SK-N-SH treated with all-trans-retinoic acid at 6 μM for 48 hours (cell line): ENCODE results near the gene C12orf60.

ENCODE experiments used
- ATAC-seq: fragments of 200-7000 bp; cut with Tn5 transposase; 3 replicates; pipeline ENCODE4 v1.9.1; 2020; ENCODE audit warnings: mild to moderate bottlenecking, moderate library complexity
- ARNTL ChIP-seq: fragments of 450-650 bp; formaldehyde crosslinking; IDR thresholded peaks from 2 replicates; pipeline ENCODE4 v1.5.0; 2020; ENCODE audit warnings: low read depth, mild to moderate bottlenecking, moderate library complexity, borderline replicate concordance
- BACH2 ChIP-seq: fragments of 250-450 bp; sonication (Bioruptor Pico); IDR thresholded peaks from 2 replicates; pipeline ENCODE4 v1.9.0; 2021; ENCODE audit warnings: mild to moderate bottlenecking, borderline replicate concordance
- CSDC2 ChIP-seq: fragments of 250-450 bp; sonication (Bioruptor Pico); IDR thresholded peaks from 2 replicates; pipeline ENCODE4 v1.5.0; 2020; ENCODE audit warnings: mild to moderate bottlenecking, moderate library complexity
- ESRRG ChIP-seq: fragments of 250-450 bp; sonication (Bioruptor Pico); IDR thresholded peaks from 2 replicates; pipeline ENCODE4 v1.6.1; 2021; ENCODE audit warnings: mild to moderate bottlenecking
- ISL1 ChIP-seq: fragments of 250-450 bp; sonication (Bioruptor Pico); IDR thresholded peaks from 2 replicates; pipeline ENCODE4 v2.1.2; 2022; ENCODE audit warnings: mild to moderate bottlenecking, moderate library complexity
- OSR1 ChIP-seq: fragments of 250-450 bp; sonication (Bioruptor Pico); IDR thresholded peaks from 2 replicates; pipeline ENCODE4 v1.8.0; 2022; ENCODE audit warnings: moderate library complexity, mild to moderate bottlenecking, inconsistent platforms
- PPARA ChIP-seq: fragments of 250-450 bp; sonication (Bioruptor Pico); IDR thresholded peaks from 2 replicates; pipeline ENCODE4 v1.5.0; 2020; ENCODE audit warnings: mild to moderate bottlenecking, borderline replicate concordance
- RARB ChIP-seq: fragments of 250-450 bp; sonication (Bioruptor Pico); IDR thresholded peaks from 2 replicates; pipeline ENCODE4 v1.8.0; 2021; ENCODE audit warnings: mild to moderate bottlenecking, moderate library complexity
- SNAI2 ChIP-seq: fragments of 250-450 bp; sonication (Bioruptor Pico); IDR thresholded peaks from 2 replicates; pipeline ENCODE4 v1.5.0; 2020; ENCODE audit warnings: mild to moderate bottlenecking, moderate library complexity
- TCF4 ChIP-seq: fragments of 250-450 bp; sonication (Bioruptor Pico); IDR thresholded peaks from 2 replicates; pipeline ENCODE4 v1.8.0; 2021; ENCODE audit warnings: mild to moderate bottlenecking, moderate library complexity, borderline replicate concordance
- TOX ChIP-seq: fragments of 250-450 bp; sonication (Bioruptor Pico); IDR thresholded peaks from 2 replicates; pipeline ENCODE4 v1.8.0; 2021; ENCODE audit warnings: mild to moderate bottlenecking, moderate library complexity, borderline replicate concordance
- ZC3H10 ChIP-seq: fragments of 250-450 bp; sonication (Bioruptor Pico); IDR thresholded peaks from 2 replicates; pipeline ENCODE4 v1.5.1; 2021; ENCODE audit warnings: mild to moderate bottlenecking, moderate library complexity
- ZFP3 ChIP-seq: fragments of 250-450 bp; sonication (Bioruptor Pico); IDR thresholded peaks from 2 replicates; pipeline ENCODE4 v1.5.0; 2020; ENCODE audit warnings: mild to moderate bottlenecking, moderate library complexity
- ZFP30 ChIP-seq: fragments of 450-650 bp; formaldehyde crosslinking; IDR thresholded peaks from 2 replicates; pipeline ENCODE4 v1.5.0; 2022; ENCODE audit warnings: mild to moderate bottlenecking, moderate library complexity
- ZNF565 ChIP-seq: fragments of 450-650 bp; formaldehyde crosslinking; conservative IDR thresholded peaks from 2 replicates; pipeline ENCODE4 v1.5.0; 2020; ENCODE audit warnings: low read depth, mild to moderate bottlenecking, moderate library complexity
- ZNF70 ChIP-seq: fragments of 450-650 bp; formaldehyde crosslinking; IDR thresholded peaks from 2 replicates; pipeline ENCODE4 v1.5.0; 2020; ENCODE audit warnings: mild to moderate bottlenecking, moderate library complexity
- ZNF8 ChIP-seq: fragments of 450-650 bp; formaldehyde crosslinking; IDR thresholded peaks from 2 replicates; pipeline ENCODE4 v1.5.0; 2020; ENCODE audit warnings: mild to moderate bottlenecking, moderate library complexity
- TF ChIP-seq, protein P1 (sequence below): fragments of 250-450 bp; sonication (Bioruptor Pico); IDR thresholded peaks from 2 replicates; pipeline ENCODE4 v1.8.0; 2020; ENCODE audit warnings: mild to moderate bottlenecking, moderate library complexity, borderline replicate concordance
- TF ChIP-seq, protein P2 (sequence below): fragments of 250-450 bp; sonication (Bioruptor Pico); IDR thresholded peaks from 2 replicates; pipeline ENCODE4 v1.8.0; 2021; ENCODE audit warnings: low read depth, mild to moderate bottlenecking, moderate library complexity, borderline replicate concordance
- TF ChIP-seq, protein P3 (sequence below): fragments of 250-450 bp; sonication (Bioruptor Pico); IDR thresholded peaks from 2 replicates; pipeline ENCODE4 v1.5.0; 2020; ENCODE audit warnings: mild to moderate bottlenecking, moderate library complexity
- TF ChIP-seq, protein P4 (sequence below): fragments of 250-450 bp; sonication (Bioruptor Pico); IDR thresholded peaks from 2 replicates; pipeline ENCODE4 v1.5.1; 2021; ENCODE audit warnings: mild to moderate bottlenecking, moderate library complexity
- TF ChIP-seq, protein P5 (sequence below): fragments of 250-450 bp; sonication (Bioruptor Pico); IDR thresholded peaks from 2 replicates; pipeline ENCODE4 v1.5.1; 2020; ENCODE audit warnings: low read depth, mild to moderate bottlenecking, moderate library complexity

C12orf60 gene

DNA sequence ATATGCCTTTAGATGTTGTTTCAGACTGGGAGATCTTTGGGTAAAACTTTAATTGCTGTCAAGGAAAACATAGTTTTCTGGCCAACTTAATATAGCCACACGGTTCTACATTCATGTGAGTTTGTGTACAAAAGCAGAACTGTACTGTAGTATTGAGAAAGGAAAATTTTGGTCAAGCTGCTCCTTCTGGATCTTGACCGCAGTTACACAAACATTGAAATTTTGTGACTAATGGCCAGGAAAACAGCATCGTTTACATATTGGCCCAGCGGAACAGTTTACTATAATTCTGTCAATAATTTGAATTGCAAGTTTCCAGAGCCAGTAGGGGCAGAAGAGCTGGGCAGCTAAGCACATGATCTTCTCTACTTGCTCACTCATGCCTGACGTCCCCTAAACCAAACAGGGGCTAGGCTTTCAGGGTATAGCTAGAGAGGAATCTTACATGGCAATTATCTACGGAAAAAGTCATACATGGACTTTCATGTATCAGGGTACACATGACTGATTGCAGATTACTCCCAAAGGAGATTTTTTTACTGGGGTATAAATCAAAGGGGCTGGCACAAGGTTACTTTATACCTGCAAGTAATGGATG lies 51.2 kb downstream of the C12orf60 start:
- TF ChIP-seq, protein P1, sequence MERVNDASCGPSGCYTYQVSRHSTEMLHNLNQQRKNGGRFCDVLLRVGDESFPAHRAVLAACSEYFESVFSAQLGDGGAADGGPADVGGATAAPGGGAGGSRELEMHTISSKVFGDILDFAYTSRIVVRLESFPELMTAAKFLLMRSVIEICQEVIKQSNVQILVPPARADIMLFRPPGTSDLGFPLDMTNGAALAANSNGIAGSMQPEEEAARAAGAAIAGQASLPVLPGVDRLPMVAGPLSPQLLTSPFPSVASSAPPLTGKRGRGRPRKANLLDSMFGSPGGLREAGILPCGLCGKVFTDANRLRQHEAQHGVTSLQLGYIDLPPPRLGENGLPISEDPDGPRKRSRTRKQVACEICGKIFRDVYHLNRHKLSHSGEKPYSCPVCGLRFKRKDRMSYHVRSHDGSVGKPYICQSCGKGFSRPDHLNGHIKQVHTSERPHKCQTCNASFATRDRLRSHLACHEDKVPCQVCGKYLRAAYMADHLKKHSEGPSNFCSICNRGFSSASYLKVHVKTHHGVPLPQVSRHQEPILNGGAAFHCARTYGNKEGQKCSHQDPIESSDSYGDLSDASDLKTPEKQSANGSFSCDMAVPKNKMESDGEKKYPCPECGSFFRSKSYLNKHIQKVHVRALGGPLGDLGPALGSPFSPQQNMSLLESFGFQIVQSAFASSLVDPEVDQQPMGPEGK (CRISPR knock-in tag): no peak
- TF ChIP-seq OSR1 (CRISPR knock-in tag) (no peak), TOX (CRISPR knock-in tag) (no peak), ZFP3 (CRISPR knock-in tag) (no peak), ZFP30 (CRISPR knock-in tag) (no peak), SNAI2 (CRISPR knock-in tag) (no peak), BACH2 (CRISPR knock-in tag) (no peak), CSDC2 (CRISPR knock-in tag) (no peak), ZNF70 (CRISPR knock-in tag) (no peak), ZNF565 (CRISPR knock-in tag) (no peak), PPARA (CRISPR knock-in tag) (no peak), ARNTL (CRISPR knock-in tag) (no peak), ZNF8 (CRISPR knock-in tag) (no peak), ZC3H10 (CRISPR knock-in tag) (no peak), ESRRG (CRISPR knock-in tag) (no peak)
- TF ChIP-seq, protein P2, sequence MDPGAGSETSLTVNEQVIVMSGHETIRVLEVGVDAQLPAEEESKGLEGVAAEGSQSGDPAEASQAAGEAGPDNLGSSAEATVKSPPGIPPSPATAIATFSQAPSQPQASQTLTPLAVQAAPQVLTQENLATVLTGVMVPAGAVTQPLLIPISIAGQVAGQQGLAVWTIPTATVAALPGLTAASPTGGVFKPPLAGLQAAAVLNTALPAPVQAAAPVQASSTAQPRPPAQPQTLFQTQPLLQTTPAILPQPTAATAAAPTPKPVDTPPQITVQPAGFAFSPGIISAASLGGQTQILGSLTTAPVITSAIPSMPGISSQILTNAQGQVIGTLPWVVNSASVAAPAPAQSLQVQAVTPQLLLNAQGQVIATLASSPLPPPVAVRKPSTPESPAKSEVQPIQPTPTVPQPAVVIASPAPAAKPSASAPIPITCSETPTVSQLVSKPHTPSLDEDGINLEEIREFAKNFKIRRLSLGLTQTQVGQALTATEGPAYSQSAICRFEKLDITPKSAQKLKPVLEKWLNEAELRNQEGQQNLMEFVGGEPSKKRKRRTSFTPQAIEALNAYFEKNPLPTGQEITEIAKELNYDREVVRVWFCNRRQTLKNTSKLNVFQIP (CRISPR knock-in tag): no peak
- TF ChIP-seq, protein P3, sequence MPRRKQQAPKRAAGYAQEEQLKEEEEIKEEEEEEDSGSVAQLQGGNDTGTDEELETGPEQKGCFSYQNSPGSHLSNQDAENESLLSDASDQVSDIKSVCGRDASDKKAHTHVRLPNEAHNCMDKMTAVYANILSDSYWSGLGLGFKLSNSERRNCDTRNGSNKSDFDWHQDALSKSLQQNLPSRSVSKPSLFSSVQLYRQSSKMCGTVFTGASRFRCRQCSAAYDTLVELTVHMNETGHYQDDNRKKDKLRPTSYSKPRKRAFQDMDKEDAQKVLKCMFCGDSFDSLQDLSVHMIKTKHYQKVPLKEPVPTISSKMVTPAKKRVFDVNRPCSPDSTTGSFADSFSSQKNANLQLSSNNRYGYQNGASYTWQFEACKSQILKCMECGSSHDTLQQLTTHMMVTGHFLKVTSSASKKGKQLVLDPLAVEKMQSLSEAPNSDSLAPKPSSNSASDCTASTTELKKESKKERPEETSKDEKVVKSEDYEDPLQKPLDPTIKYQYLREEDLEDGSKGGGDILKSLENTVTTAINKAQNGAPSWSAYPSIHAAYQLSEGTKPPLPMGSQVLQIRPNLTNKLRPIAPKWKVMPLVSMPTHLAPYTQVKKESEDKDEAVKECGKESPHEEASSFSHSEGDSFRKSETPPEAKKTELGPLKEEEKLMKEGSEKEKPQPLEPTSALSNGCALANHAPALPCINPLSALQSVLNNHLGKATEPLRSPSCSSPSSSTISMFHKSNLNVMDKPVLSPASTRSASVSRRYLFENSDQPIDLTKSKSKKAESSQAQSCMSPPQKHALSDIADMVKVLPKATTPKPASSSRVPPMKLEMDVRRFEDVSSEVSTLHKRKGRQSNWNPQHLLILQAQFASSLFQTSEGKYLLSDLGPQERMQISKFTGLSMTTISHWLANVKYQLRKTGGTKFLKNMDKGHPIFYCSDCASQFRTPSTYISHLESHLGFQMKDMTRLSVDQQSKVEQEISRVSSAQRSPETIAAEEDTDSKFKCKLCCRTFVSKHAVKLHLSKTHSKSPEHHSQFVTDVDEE: no peak
- TF ChIP-seq, protein P4, sequence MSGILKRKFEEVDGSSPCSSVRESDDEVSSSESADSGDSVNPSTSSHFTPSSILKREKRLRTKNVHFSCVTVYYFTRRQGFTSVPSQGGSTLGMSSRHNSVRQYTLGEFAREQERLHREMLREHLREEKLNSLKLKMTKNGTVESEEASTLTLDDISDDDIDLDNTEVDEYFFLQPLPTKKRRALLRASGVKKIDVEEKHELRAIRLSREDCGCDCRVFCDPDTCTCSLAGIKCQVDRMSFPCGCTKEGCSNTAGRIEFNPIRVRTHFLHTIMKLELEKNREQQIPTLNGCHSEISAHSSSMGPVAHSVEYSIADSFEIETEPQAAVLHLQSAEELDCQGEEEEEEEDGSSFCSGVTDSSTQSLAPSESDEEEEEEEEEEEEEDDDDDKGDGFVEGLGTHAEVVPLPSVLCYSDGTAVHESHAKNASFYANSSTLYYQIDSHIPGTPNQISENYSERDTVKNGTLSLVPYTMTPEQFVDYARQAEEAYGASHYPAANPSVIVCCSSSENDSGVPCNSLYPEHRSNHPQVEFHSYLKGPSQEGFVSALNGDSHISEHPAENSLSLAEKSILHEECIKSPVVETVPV (CRISPR knock-in tag): no peak
- TF ChIP-seq, protein P5, sequence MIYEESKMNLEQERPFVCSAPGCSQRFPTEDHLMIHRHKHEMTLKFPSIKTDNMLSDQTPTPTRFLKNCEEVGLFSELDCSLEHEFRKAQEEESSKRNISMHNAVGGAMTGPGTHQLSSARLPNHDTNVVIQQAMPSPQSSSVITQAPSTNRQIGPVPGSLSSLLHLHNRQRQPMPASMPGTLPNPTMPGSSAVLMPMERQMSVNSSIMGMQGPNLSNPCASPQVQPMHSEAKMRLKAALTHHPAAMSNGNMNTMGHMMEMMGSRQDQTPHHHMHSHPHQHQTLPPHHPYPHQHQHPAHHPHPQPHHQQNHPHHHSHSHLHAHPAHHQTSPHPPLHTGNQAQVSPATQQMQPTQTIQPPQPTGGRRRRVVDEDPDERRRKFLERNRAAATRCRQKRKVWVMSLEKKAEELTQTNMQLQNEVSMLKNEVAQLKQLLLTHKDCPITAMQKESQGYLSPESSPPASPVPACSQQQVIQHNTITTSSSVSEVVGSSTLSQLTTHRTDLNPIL (CRISPR knock-in tag): no peak
- no peak for ATAC-seq

DNA sequence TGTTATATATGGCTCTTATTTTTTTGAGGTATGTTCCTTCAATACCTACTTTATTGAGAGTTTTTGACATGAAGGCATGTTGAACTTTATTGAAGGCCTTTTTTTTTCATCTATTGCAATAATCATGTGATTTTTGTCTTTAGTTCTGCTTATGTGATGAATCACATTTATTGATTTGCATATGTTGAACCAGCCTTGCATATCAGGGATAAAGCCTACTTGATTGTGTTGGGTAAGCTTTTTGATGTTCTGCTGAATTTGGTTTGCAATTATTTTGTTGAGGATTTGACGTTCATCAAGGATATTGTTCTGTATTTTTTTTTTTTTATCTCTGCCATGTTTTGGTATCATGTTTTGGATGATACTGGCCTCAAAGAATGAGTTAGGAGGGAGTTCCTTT lies 55.0 kb downstream of the C12orf60 start:
- no peak for ATAC-seq
- TF ChIP-seq OSR1 (CRISPR knock-in tag): no peak
- TF ChIP-seq CSDC2 (CRISPR knock-in tag): no peak
- TF ChIP-seq SNAI2 (CRISPR knock-in tag): no peak
- no peak for TF ChIP-seq ZFP3 (CRISPR knock-in tag)
- TF ChIP-seq ZNF8 (CRISPR knock-in tag): no peak
- no peak for TF ChIP-seq ZNF70 (CRISPR knock-in tag)
- TF ChIP-seq ISL1 (CRISPR knock-in tag): no peak
- TF ChIP-seq, protein P2 (CRISPR knock-in tag): no peak
- TF ChIP-seq BACH2 (CRISPR knock-in tag): no peak
- TF ChIP-seq ARNTL (CRISPR knock-in tag): no peak
- TF ChIP-seq, protein P4 (CRISPR knock-in tag): no peak
- no peak for TF ChIP-seq ESRRG (CRISPR knock-in tag)
- TF ChIP-seq ZC3H10 (CRISPR knock-in tag): no peak
- TF ChIP-seq PPARA (CRISPR knock-in tag): no peak
- TF ChIP-seq, protein P1 (CRISPR knock-in tag): no peak
- TF ChIP-seq ZFP30 (CRISPR knock-in tag): no peak
- TF ChIP-seq RARB: no peak
- no peak for TF ChIP-seq ZNF565 (CRISPR knock-in tag)
- no peak for TF ChIP-seq TCF4 (CRISPR knock-in tag)
